PC-9 (cell line): Measurements from ENCODE around the gene AGRN. TPM values are rescaled to one million over a fixed set of nuclear protein-coding genes. Genes with fewer than 3 reads are reported as not detected.

Experiments used
- BruUV-seq: library from RNA; stranded (reverse); fragments of 400-500 nt; replicated peaks from 2 replicates; lab custom pipeline; 2021; lab: Mats Ljungman, UMichigan
- CTCF ChIA-PET: fragments of 300-600 bp; sonication (Branson Sonifier 250); formaldehyde crosslinking; loops from one replicate; lab custom pipeline; 2022; ENCODE audit warnings: antibody characterized with exemption; lab: Charles Lee
- POLR2A ChIA-PET: fragments of 300-600 bp; sonication (Branson Sonifier 250); formaldehyde crosslinking; loops from one replicate; lab custom pipeline; 2022; ENCODE audit warnings: antibody characterized with exemption; ENCODE audit not compliant: unreplicated experiment; lab: Charles Lee
- DNase-seq, 2 experiments: peaks; one replicate each; pipeline versions ENCODE4 v3.0.0 to v3.0.0-alpha.2; 2015 to 2022; ENCODE audit warnings: mixed read lengths in 1 of 2
- H2AFZ ChIP-seq: fragments of 200-600 bp; sonication (generic); 2 replicates; pipeline ENCODE4 v1.8.1; 2017; ENCODE audit warnings: antibody characterized with exemption
- H3F3A ChIP-seq: fragments of 200-600 bp; sonication (generic); 2 replicates; pipeline ENCODE4 v1.8.1; 2017; ENCODE audit warnings: antibody characterized with exemption, mild to moderate bottlenecking, low read depth; ENCODE audit not compliant: insufficient read depth
- H3K27ac ChIP-seq: fragments of 200-600 bp; sonication (generic); 2 replicates; pipeline ENCODE4 v1.6.1; 2016; ENCODE audit warnings: mixed run types
- H3K27me3 ChIP-seq: fragments of 200-600 bp; sonication (generic); 2 replicates; pipeline ENCODE4 v1.6.1; 2016; ENCODE audit warnings: low read depth, mixed run types; ENCODE audit not compliant: insufficient read depth
- H3K36me3 ChIP-seq: fragments of 200-600 bp; sonication (generic); 2 replicates; pipeline ENCODE4 v1.6.1; 2016; ENCODE audit warnings: low read depth, mixed run types
- H3K4me1 ChIP-seq: fragments of 200-600 bp; sonication (generic); replicated peaks from 2 replicates; pipeline ENCODE4 v1.6.1; 2016; ENCODE audit warnings: mixed run types; ENCODE audit not compliant: insufficient read depth
- H3K4me2 ChIP-seq: fragments of 200-600 bp; sonication (generic); 2 replicates; pipeline ENCODE4 v1.6.1; 2017; ENCODE audit warnings: mixed run types
- H3K4me3 ChIP-seq: fragments of 200-600 bp; sonication (generic); 2 replicates; pipeline ENCODE4 v1.6.1; 2016; ENCODE audit warnings: mixed run types
- H3K79me2 ChIP-seq: fragments of 200-600 bp; sonication (generic); 2 replicates; pipeline ENCODE4 v1.6.1; 2017; ENCODE audit warnings: low read depth, mixed run types
- H3K9me2 ChIP-seq: fragments of 200-600 bp; sonication (generic); 2 replicates; pipeline ENCODE4 v1.8.1; 2017; ENCODE audit warnings: mild to moderate bottlenecking; ENCODE audit not compliant: insufficient read depth
- H3K9me3 ChIP-seq: fragments of 200-600 bp; sonication (generic); 2 replicates; pipeline ENCODE4 v1.8.1; 2016; ENCODE audit warnings: low read depth; ENCODE audit not compliant: insufficient read depth
- H4K20me1 ChIP-seq: fragments of 200-600 bp; sonication (generic); 2 replicates; pipeline ENCODE4 v1.8.1; 2017; ENCODE audit not compliant: insufficient read depth
- EZH2 ChIP-seq: fragments of 200-600 bp; sonication (generic); IDR thresholded peaks from 2 replicates; pipeline ENCODE4 v1.8.0; 2017; ENCODE audit warnings: antibody characterized with exemption, low read depth
- intact Hi-C: fragments of 100-400 bp; cut with micrococcal nuclease; formaldehyde crosslinking; loops from one replicate; pipeline ENCODE4 v1.10.0; 2022; ENCODE audit not compliant: unreplicated experiment
- total RNA-seq: library from RNA; stranded (reverse); gene quantifications from 2 replicates; pipeline ENCODE4 v1.2.3, GENCODE V29; 2021
- TF ChIP-seq, protein P1 (sequence below): fragments of 200-600 bp; sonication (generic); conservative IDR thresholded peaks from 2 replicates; pipeline ENCODE4 v1.6.1; 2017; ENCODE audit warnings: mixed run types, antibody characterized with exemption, mild to moderate bottlenecking, moderate library complexity

Gene AGRN
- total RNA-seq, 1 experiment from 2014 or later, result 278 TPM

DNA sequence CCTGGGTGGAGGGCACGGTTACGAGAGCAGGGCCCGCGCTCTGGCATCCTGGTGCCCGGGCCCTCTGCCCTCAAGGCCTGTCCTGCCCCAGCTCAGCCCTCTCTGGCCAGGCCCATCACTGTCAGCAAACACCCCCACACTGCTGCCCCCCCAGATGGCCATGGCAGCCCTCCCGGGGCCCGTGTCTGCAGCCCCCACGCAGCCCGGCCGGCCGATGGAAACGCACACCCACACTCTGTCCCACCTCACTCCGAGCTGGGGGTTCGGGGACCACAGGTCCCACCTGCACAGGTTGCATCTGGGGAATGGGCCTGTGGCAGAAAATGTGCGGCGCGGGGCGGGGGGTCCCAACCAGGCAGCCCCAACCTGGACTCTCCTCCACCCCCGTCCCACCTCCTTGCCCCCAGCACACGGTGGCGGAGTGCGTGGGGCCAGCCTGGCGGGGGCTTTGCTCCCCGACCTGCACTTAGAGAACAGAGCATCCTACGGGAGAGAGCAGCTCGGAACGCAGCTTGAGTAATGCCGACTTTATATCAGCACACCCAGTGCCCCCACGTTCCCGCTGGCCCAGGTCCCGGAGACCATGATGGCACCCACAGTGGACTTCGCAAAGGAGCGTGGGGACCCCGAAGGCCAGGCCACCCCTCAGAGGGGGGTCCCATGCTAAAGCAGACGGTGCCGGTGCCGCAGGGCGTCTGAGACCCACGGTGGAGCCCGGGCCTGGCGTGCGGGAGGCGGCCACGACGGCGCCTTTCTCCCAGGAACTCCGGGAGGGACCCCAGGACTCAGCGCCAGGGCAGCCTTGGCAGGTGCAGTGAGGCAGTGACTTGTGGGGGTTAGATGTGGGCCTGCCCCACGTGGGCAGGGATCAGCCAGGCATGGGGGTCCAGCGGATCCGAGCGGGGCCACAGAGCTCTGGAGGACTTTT is 61.7 kb downstream of the AGRN start:
- Histone ChIP-seq H3K27ac (no peak overlapping the region), H3K27me3 (no peaks in the 10 kb centered on the region), H3K9me3 (no peaks in the 10 kb centered on the region), H3K4me2 (0 out of 2 replicates have a peak overlapping the region, but pooled peaks have one; percentile 13), H3F3A (peaks cover 14% of the 10 kb centered on the region; the same call in 1 of the 2 replicates), H3K9me2 (no peaks in the 10 kb centered on the region), H3K4me3 (no peak overlapping the region), H3K36me3 (no peaks in the 10 kb centered on the region), H2AFZ (no peak overlapping the region), H3K79me2 (no peaks in the 10 kb centered on the region), H4K20me1 (no peaks in the 10 kb centered on the region), H3K4me1 (0 out of 2 replicates have a peak, but pooled peaks cover 8% of the 10 kb centered on the region)
- no peak for DNase-seq
- POLR2A ChIA-PET, result no interaction called here
- intact Hi-C loops, result no loop called here
- TF ChIP-seq EZH2, result no peak
- TF ChIP-seq, protein P1, sequence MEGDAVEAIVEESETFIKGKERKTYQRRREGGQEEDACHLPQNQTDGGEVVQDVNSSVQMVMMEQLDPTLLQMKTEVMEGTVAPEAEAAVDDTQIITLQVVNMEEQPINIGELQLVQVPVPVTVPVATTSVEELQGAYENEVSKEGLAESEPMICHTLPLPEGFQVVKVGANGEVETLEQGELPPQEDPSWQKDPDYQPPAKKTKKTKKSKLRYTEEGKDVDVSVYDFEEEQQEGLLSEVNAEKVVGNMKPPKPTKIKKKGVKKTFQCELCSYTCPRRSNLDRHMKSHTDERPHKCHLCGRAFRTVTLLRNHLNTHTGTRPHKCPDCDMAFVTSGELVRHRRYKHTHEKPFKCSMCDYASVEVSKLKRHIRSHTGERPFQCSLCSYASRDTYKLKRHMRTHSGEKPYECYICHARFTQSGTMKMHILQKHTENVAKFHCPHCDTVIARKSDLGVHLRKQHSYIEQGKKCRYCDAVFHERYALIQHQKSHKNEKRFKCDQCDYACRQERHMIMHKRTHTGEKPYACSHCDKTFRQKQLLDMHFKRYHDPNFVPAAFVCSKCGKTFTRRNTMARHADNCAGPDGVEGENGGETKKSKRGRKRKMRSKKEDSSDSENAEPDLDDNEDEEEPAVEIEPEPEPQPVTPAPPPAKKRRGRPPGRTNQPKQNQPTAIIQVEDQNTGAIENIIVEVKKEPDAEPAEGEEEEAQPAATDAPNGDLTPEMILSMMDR, result no peak
- CTCF ChIA-PET, result no interaction called here
- no TSS peak for BruUV-seq

DNA sequence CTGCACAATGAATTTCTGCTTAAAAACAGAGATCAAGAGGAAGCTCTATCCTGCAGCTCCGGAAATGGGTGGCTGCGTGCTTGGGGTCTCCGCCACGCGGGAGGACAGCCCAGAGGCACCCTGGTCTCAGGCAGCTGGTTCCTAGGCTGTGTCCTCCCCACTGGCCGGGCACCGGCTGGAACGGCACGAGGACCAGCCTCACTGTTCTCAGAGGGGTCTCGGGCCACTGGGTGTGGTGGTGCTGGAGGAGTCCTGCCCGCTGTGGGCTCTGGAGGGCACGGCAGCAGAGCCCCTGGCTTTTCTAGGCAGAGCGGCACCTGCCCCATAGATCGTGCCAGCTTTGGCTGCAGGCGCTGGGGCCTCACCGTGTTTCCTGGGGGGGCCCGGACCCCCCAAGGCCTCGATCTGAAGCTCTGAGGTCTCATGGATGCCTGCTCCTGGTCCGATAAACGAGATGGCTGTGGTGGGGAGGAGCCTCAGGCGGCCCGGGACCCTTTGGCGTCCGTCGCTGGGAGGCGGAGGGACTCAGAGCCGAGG is 62.4 kb downstream of the AGRN start:
- 0 out of 2 replicates have a peak, but pooled peaks cover 8% of the 10 kb centered on the region for H3K4me1 ChIP-seq
- H3K27ac ChIP-seq, result no peak overlapping the region
- no peaks in the 10 kb centered on the region for H4K20me1 ChIP-seq
- no TSS peak for BruUV-seq
- TF ChIP-seq EZH2, result no peak
- TF ChIP-seq, protein P1, result no peak
- no peak overlapping the region for H2AFZ ChIP-seq
- CTCF ChIA-PET, result no interaction called here
- intact Hi-C loops, result no loop called here
- H3F3A ChIP-seq, result peaks cover 14% of the 10 kb centered on the region; the same call in 1 of the 2 replicates
- no peak for DNase-seq
- H3K79me2 ChIP-seq, result no peaks in the 10 kb centered on the region
- H3K9me3 ChIP-seq, result no peaks in the 10 kb centered on the region
- no peaks in the 10 kb centered on the region for H3K36me3 ChIP-seq
- H3K4me3 ChIP-seq, result no peak overlapping the region
- POLR2A ChIA-PET, result no interaction called here
- no peaks in the 10 kb centered on the region for H3K27me3 ChIP-seq
- no peak overlapping the region for H3K4me2 ChIP-seq
- H3K9me2 ChIP-seq, result no peaks in the 10 kb centered on the region

DNA sequence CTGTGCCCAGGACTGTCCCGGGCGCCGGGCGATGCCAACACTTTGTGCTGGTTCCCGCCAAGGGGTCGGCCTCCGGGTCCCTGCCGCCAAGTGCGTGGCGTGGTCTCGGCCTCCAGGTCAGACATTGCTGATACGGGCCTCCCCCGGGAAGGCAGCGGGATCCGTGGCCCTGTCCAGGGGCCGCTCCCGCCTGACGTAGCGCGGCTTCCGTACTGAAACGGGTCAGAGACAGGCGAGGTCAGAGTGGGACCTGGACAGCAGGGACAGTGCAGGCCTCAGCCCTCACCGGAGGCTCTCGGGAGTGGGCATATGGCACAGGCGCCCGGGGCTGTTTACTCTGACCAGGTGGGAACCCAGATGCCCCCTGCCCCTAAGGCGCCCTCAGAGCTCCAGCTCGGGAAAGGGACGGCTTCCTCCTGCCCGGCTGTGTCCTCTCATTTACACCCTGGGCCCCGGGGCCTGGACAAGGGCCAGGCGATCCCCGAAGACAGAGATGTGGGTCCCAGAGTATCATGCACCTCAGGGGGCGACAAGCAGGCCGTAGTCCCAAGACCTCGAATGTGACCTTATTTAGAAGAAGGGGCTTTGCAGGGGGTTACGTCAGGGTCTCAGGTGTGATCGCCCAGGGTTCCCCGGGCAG is 63.0 kb downstream of the AGRN start:
- Histone ChIP-seq H3K9me2 (no peaks in the 10 kb centered on the region), H2AFZ (no peak overlapping the region), H3K79me2 (no peaks in the 10 kb centered on the region), H3K4me1 (0 out of 2 replicates have a peak, but pooled peaks cover 8% of the 10 kb centered on the region), H3K4me3 (no peak overlapping the region), H3K27me3 (no peaks in the 10 kb centered on the region), H3K4me2 (no peak overlapping the region), H4K20me1 (no peaks in the 10 kb centered on the region), H3K27ac (no peak overlapping the region), H3K9me3 (no peaks in the 10 kb centered on the region), H3K36me3 (no peaks in the 10 kb centered on the region), H3F3A (peaks cover 14% of the 10 kb centered on the region; the same call in 1 of the 2 replicates)
- ChIA-PET POLR2A (no interaction called here), CTCF (no interaction called here)
- TF ChIP-seq, protein P1, result no peak
- no peak for TF ChIP-seq EZH2
- no TSS peak for BruUV-seq
- intact Hi-C loops, result no loop called here
- no peak for DNase-seq
